ENCODE data around the gene ME3. TPM values are rescaled to one million over a fixed set of nuclear protein-coding genes. Genes with fewer than 3 reads are reported as not detected.

The ME3 gene
- polyA plus RNA-seq, 1 donor (not counting 4 experiments of a cell fraction or from before 2014, with no cell fraction given), result 1.0 TPM

- Histone ChIP-seq H3K9me1 (ENCODE audit: control insufficient read depth, extremely low read depth, insufficient read depth, low read length) (no peaks in the 10 kb centered on the region), H3K36me3 (ENCODE audit: control insufficient read depth in 2 of 2, extremely low read depth in 1 of 2, insufficient read depth in 2 of 2, low read length in 2 of 2) (no peaks in the 10 kb centered on the region), H3K4me3 (ENCODE audit: control insufficient read depth in 2 of 3, extremely low read depth in 1 of 3, insufficient read depth in 2 of 3, low read depth in 1 of 3, low read length in 3 of 3) (no peak overlapping the region), H2AFZ (ENCODE audit: control insufficient read depth, low read length) (no peak overlapping the region), H3K4me1 (ENCODE audit: control insufficient read depth, extremely low read depth, insufficient read depth, low read length) (peaks cover 19% of the 10 kb centered on the region), H3K27me3 (ENCODE audit: control insufficient read depth, extremely low read depth, insufficient read depth, low read length) (no peaks in the 10 kb centered on the region), H3K9me3 (ENCODE audit: control insufficient read depth, low read depth, low read length) (no peaks in the 10 kb centered on the region), H3K4me2 (ENCODE audit: control insufficient read depth, extremely low read depth, insufficient read depth, low read depth, low read length) (no peak overlapping the region), H3K79me2 (ENCODE audit: control insufficient read depth, insufficient read depth, low read length) (no peaks in the 10 kb centered on the region), H3K9ac (ENCODE audit: control insufficient read depth, extremely low read depth, insufficient read depth, low read length) (no peak overlapping the region), H3K27ac (ENCODE audit: control insufficient read depth, insufficient read depth, low read length) (no peak overlapping the region), H4K20me1 (ENCODE audit: control insufficient read depth, extremely low read depth, insufficient read depth, low read length) (no peaks in the 10 kb centered on the region)
- FAIRE-seq, result no peak
- DNase-seq (ENCODE audit: low read depth, low spot score), result no peak
- TF ChIP-seq EZH2 (IDR thresholded peaks at IDR 0.05; ENCODE audit: low read length) (no peak), CTCF (optimal IDR thresholded peaks at IDR 0.05 in 1 of 3, IDR thresholded peaks at IDR 0.05 in 1 of 3, conservative IDR thresholded peaks at IDR 0.05 in 1 of 3; ENCODE audit: extremely low read depth in 1 of 3, insufficient read depth in 2 of 3, low read length in 3 of 3) (no peak)
- dilution Hi-C loops (cut with MboI; ENCODE audit: extremely low pct_ligation_motif_present, low sequenced_read_pairs), result no loop called here
Measured at GRCh38 chr11:86669424-86669823, 3.0 kb downstream of the ME3 start.

GRCh38 chr11:86668929-86669328, 3.5 kb downstream of the ME3 start:
- DNase-seq (ENCODE audit: low read depth, low spot score) (no peak), FAIRE-seq (no peak)
- Histone ChIP-seq H3K4me3 (ENCODE audit: control insufficient read depth in 2 of 3, extremely low read depth in 1 of 3, insufficient read depth in 2 of 3, low read depth in 1 of 3, low read length in 3 of 3) (no peak overlapping the region), H3K9me1 (ENCODE audit: control insufficient read depth, extremely low read depth, insufficient read depth, low read length) (no peaks in the 10 kb centered on the region), H3K36me3 (ENCODE audit: control insufficient read depth in 2 of 2, extremely low read depth in 1 of 2, insufficient read depth in 2 of 2, low read length in 2 of 2) (no peaks in the 10 kb centered on the region), H3K27me3 (ENCODE audit: control insufficient read depth, extremely low read depth, insufficient read depth, low read length) (no peaks in the 10 kb centered on the region), H3K27ac (ENCODE audit: control insufficient read depth, insufficient read depth, low read length) (no peak overlapping the region), H4K20me1 (ENCODE audit: control insufficient read depth, extremely low read depth, insufficient read depth, low read length) (no peaks in the 10 kb centered on the region), H3K9ac (ENCODE audit: control insufficient read depth, extremely low read depth, insufficient read depth, low read length) (no peak overlapping the region), H3K4me2 (ENCODE audit: control insufficient read depth, extremely low read depth, insufficient read depth, low read depth, low read length) (no peak overlapping the region), H3K9me3 (ENCODE audit: control insufficient read depth, low read depth, low read length) (no peaks in the 10 kb centered on the region), H3K79me2 (ENCODE audit: control insufficient read depth, insufficient read depth, low read length) (no peaks in the 10 kb centered on the region), H2AFZ (ENCODE audit: control insufficient read depth, low read length) (no peak overlapping the region), H3K4me1 (ENCODE audit: control insufficient read depth, extremely low read depth, insufficient read depth, low read length) (peaks cover 19% of the 10 kb centered on the region)
- TF ChIP-seq CTCF (optimal IDR thresholded peaks at IDR 0.05 in 1 of 3, IDR thresholded peaks at IDR 0.05 in 1 of 3, conservative IDR thresholded peaks at IDR 0.05 in 1 of 3; ENCODE audit: extremely low read depth in 1 of 3, insufficient read depth in 2 of 3, low read length in 3 of 3) (peak in 1 of 3 experiments; percentile 32), EZH2 (IDR thresholded peaks at IDR 0.05; ENCODE audit: low read length) (no peak)
- dilution Hi-C loops (cut with MboI; ENCODE audit: extremely low pct_ligation_motif_present, low sequenced_read_pairs), result no loop called here
